RWPE1 (cell line): Measurements from ENCODE around the gene C16orf86.

Source experiments
- CTCF ChIA-PET: fragments of 350-600 bp; sonication (Branson Sonifier 250); formaldehyde crosslinking; extraction: SDS; loops from one replicate; lab custom pipeline; 2021; lab: Yijun Ruan, JAX
- POLR2A ChIA-PET: fragments of 400-600 bp; formaldehyde crosslinking; extraction: SDS; loops from one replicate; lab custom pipeline; 2020; ENCODE audit warnings: antibody characterized with exemption; ENCODE audit not compliant: low non-redundant PET; lab: Yijun Ruan, JAX
- DNase-seq: peaks from one replicate; pipeline ENCODE4 v3.0.0; 2012; ENCODE audit warnings: low spot score
- H3K27ac ChIP-seq: fragments of 450-650 bp; 2 replicates; pipeline ENCODE4 v1.5.1; 2017
- TF ChIP-seq, protein P1 (sequence below): fragments of 450-650 bp; conservative IDR thresholded peaks from 2 replicates; pipeline ENCODE4 v1.5.1; 2017; ENCODE audit warnings: low read depth, mild to moderate bottlenecking

The C16orf86 gene

DNA sequence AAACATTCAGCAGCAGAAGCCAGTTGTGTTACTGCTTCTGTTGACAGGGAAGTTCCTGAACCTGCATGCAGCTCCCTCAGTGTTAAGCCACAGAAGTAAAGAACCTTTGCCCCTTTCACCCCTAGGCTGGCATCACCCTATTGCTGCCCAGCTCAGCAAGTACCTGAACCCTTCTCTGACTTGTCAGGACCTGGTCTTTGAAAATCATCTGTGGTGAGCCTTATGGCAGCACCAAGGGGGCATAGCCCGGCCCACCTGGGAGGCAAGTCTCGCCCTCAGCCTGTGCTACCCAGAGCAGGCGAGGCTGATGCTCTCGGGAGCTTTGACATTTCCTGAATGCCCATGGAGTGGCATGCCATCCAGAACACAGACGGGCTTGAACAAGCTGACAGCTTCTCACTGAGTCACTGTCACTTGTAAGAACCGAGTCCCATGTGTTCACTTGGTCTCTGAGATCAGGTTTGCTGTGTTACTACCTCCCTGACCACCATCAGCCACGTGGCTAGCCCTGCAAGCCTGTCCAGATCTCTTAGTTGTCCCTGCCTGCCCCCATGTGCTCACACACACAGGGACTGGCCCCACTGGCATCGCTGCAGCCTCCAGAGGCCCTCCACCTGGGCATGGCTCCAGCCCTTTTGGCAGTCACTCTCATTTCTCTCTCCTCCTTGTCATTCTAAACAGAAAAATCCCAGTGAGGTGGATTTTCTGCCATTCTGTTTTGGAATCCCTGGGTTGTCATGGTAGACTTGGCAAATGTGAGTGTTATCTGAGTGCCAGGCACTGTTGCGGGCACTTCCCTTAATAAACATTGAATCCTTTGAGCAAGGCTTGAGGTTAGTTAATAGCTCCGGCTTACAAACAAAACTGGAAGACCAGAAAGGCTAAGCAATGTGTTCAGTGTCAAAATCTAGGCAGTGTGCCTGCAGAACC is 24.6 kb upstream of the C16orf86 start:
- POLR2A ChIA-PET, result no interaction called here
- DNase-seq, result no peak
- TF ChIP-seq, protein P1, sequence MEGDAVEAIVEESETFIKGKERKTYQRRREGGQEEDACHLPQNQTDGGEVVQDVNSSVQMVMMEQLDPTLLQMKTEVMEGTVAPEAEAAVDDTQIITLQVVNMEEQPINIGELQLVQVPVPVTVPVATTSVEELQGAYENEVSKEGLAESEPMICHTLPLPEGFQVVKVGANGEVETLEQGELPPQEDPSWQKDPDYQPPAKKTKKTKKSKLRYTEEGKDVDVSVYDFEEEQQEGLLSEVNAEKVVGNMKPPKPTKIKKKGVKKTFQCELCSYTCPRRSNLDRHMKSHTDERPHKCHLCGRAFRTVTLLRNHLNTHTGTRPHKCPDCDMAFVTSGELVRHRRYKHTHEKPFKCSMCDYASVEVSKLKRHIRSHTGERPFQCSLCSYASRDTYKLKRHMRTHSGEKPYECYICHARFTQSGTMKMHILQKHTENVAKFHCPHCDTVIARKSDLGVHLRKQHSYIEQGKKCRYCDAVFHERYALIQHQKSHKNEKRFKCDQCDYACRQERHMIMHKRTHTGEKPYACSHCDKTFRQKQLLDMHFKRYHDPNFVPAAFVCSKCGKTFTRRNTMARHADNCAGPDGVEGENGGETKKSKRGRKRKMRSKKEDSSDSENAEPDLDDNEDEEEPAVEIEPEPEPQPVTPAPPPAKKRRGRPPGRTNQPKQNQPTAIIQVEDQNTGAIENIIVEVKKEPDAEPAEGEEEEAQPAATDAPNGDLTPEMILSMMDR, result no peak
- peak overlapping the region; percentile 77 for H3K27ac ChIP-seq
- CTCF ChIA-PET, result interaction anchor here (0.5 to 0.7 kb wide), 8 partner anchors 83 to 661 kb away, joined by 3 read pairs; no protein-coding TSS in a partner anchor

DNA sequence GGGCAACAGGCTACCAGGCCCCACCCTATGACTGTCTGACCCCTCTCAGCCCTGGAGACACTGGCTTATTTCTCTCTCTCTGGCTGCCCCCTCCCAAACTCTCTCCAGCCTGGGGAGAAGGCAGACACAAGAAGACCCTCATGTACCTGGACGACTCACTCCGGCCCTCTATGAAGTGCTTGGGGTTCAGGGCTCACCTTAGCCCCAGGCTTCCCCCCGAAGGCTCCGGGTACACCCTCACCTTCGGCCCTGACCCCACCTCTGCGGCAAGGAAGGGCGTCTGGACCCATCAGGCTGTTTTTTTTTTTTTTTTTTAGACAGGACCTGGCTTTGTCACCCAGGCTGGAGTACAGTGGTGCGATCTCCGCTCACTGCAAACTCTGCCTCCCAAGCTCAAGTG is 22.6 kb upstream of the C16orf86 start:
- POLR2A ChIA-PET, result no interaction called here
- CTCF ChIA-PET, result interaction anchor here (0.7 to 1.8 kb wide), 3 partner anchors 15 to 123 kb away, joined by 3 to 6 read pairs (median 4); no protein-coding TSS in a partner anchor
- DNase-seq, result no peak
- TF ChIP-seq, protein P1, result no peak
- H3K27ac ChIP-seq, result no peak overlapping the region

DNA sequence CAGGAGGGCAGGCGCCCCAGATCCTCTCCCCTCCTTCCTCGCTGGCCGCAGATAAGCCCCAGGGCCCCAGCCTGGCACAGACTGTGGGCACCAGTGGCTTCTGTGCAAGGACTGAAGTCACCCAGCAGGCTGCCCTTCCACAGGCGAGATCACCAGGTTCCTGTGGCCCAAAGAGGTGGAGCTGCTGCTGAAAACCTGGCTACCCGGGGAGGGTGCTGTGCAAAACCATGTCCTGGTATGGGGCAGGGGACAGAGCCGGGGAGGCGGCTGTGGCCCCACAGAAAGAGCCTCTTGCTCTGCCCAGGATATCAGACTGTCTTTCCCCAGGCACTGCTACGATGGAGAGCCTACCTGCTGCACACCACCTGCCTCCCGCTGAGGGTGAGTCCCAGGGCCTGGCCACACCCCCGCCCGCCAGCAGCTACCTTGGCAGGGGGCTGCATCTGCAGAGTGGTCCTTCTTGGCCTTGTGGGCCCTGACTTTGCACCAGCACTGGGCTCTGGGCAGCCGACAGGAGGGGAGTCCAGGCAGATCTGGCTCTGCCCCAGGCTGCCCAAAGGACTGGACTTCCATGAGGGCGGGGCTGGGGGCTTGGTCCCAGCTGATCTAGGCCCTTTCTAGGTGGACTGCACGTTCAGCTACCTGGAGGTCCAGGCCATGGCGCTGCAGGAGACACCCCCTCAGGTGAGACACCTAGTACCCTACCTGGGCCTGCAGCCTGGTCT is 21.1 kb upstream of the C16orf86 start:
- no peak overlapping the region for H3K27ac ChIP-seq
- no peak for DNase-seq
- ChIA-PET CTCF (interaction anchor here (0.6 to 1.2 kb wide), 5 partner anchors 13 to 459 kb away, joined by 3 to 5 read pairs (median 3); no protein-coding TSS in a partner anchor), POLR2A (no interaction called here)
- TF ChIP-seq, protein P1, result no peak

DNA sequence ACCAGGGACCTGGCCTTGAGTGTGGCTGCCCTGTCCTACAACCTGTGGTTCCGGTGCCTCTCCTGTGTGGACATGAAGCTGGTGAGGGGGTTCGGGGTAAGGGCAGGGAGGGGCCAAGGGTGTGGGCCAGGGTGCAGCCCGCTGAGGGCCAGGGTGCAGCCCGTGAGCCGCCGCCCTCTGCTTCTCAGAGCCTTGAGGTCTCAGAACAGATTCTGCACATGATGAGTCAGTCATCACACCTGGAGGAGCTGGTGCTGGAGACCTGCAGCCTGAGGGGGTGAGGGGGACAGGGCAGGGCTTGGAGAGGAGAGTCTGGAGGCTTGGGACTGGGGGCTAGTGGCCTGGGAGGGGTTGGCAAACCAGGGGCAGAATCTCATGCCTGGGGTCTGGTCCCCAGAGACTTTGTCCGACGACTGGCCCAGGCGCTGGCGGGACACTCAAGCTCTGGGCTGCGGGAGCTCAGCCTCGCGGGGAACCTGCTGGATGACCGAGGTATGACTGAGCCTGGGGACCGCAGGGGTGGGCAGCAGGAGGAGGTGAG is 19.4 kb upstream of the C16orf86 start:
- CTCF ChIA-PET, result interaction anchor here (0.6 to 0.7 kb wide), 2 partner anchors 125 to 436 kb away, joined by 3 to 5 read pairs; no protein-coding TSS in a partner anchor
- H3K27ac ChIP-seq, result no peak overlapping the region
- TF ChIP-seq, protein P1, result no peak
- POLR2A ChIA-PET, result no interaction called here
- DNase-seq, result peak; percentile 47

DNA sequence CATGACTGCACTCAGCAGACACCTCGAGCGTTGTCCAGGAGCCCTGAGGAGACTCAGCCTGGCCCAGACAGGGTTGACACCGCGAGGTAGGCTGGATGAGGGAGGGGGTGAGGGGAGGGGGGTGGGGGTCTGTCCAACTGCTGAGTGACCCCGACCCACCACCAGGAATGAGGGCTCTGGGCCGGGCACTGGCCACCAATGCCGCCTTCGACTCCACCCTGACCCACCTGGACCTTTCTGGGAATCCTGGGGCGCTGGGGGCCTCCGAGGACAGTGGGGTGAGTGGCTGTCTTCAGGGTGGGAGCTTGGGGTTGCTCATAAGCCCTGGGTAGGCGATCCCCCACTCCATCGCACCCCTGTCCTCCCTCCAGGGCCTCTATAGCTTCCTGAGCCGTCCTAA is 18.9 kb upstream of the C16orf86 start:
- DNase-seq, result no peak
- ChIA-PET CTCF (interaction anchor here (0.6 to 0.7 kb wide), 2 partner anchors 125 to 437 kb away, joined by 3 to 5 read pairs; no protein-coding TSS in a partner anchor), POLR2A (no interaction called here)
- TF ChIP-seq, protein P1, result no peak
- H3K27ac ChIP-seq, result no peak overlapping the region
